Erythroblast (primary cell): ENCODE data around the gene PDGFA.

Experiments used
- GATA1 ChIP-seq: IDR thresholded peaks from 2 replicates; pipeline ENCODE4 v1.6.1; 2011; ENCODE audit warnings: low read depth, mild to moderate bottlenecking, control low read depth, low read length, moderate library complexity
- POLR2A ChIP-seq: IDR thresholded peaks from 2 replicates; pipeline ENCODE4 v1.6.1; 2011; ENCODE audit warnings: mild to moderate bottlenecking, low read length

- TF ChIP-seq POLR2A (no peak), GATA1 (no peak)
Measured at GRCh38 chr7:490461-491291, 29.0 kb downstream of the PDGFA start.
